SHP77 treated with DMSO at 0.1 percent for 48 hours (cell line): ENCODE results near the gene PCDHB7.
"Not testable (repeated sequence)": the region's sequence is repeated elsewhere in the genome, so short reads cannot be mapped to it uniquely, and the experiment has no call there.

Experiments
- DNase-seq: peaks from one replicate; lab custom pipeline; 2025; lab: John Stamatoyannopoulos, UW

Gene PCDHB7

GRCh38 chr5:141180313-141180712, 7.9 kb downstream of the PCDHB7 start:
- DNase-seq, result no peak

GRCh38 chr5:141182248-141182647, 9.8 kb downstream of the PCDHB7 start, which contains the start of gene PCDHB16:
TSS of gene PCDHB16 (plus strand) at chr5:141182387. CDS start at chr5:141182560, 173 bp downstream.
- DNase-seq, result no peak

- DNase-seq, result not testable (repeated sequence)
Observed at GRCh38 chr5:141184117-141184855, 11.8 kb downstream of the PCDHB7 start.

GRCh38 chr5:141186897-141187512, 14.6 kb downstream of the PCDHB7 start, which contains the start of gene PCDHB9:
TSS of gene PCDHB9 (plus strand) at chr5:141187161. CDS start at chr5:141187319, 158 bp downstream.
- no peak for DNase-seq

- not testable (repeated sequence) for DNase-seq
Observed at GRCh38 chr5:141188682-141189081, 16.2 kb downstream of the PCDHB7 start.

GRCh38 chr5:141189131-141189530, 16.7 kb downstream of the PCDHB7 start:
- DNase-seq, result not testable (repeated sequence)

- DNase-seq, result no peak
Observed at GRCh38 chr5:141192110-141192725, 19.8 kb downstream of the PCDHB7 start, which contains the start of gene PCDHB10. TSS of gene PCDHB10 (plus strand) at chr5:141192353. CDS start at chr5:141192553, 200 bp downstream.

GRCh38 chr5:141194332-141194731, 21.9 kb downstream of the PCDHB7 start:
- not testable (repeated sequence) for DNase-seq

GRCh38 chr5:141196363-141196762, 23.9 kb downstream of the PCDHB7 start:
- DNase-seq, result no peak

GRCh38 chr5:141199359-141200235, 27.2 kb downstream of the PCDHB7 start, which contains the start of gene PCDHB11:
TSS of gene PCDHB11 (plus strand) at chr5:141199627. CDS start at chr5:141199775, 148 bp downstream.
- DNase-seq, result peak; percentile 30

GRCh38 chr5:141201126-141201525, 28.7 kb downstream of the PCDHB7 start:
- not testable (repeated sequence) for DNase-seq

GRCh38 chr5:141201646-141202045, 29.2 kb downstream of the PCDHB7 start:
- DNase-seq, result not testable (repeated sequence)

GRCh38 chr5:141208478-141208877, 36.0 kb downstream of the PCDHB7 start, which contains the start of gene PCDHB12:
TSS of gene PCDHB12 (plus strand) at chr5:141208719. CDS start at chr5:141208908, 189 bp downstream.
- no peak for DNase-seq

- not testable (repeated sequence) for DNase-seq
Observed at GRCh38 chr5:141210281-141210680, 37.8 kb downstream of the PCDHB7 start.

GRCh38 chr5:141210849-141211248, 38.4 kb downstream of the PCDHB7 start:
- not testable (repeated sequence) for DNase-seq

GRCh38 chr5:141213656-141214339, 41.4 kb downstream of the PCDHB7 start, which contains the start of gene PCDHB13:
TSS of gene PCDHB13 (plus strand) at chr5:141213919. CDS start at chr5:141214124, 205 bp downstream.
- DNase-seq, result peak; percentile 36

- not testable (repeated sequence) for DNase-seq
Observed at GRCh38 chr5:141214583-141214982, 42.1 kb downstream of the PCDHB7 start.

GRCh38 chr5:141215504-141215903, 43.1 kb downstream of the PCDHB7 start:
- DNase-seq, result not testable (repeated sequence)

GRCh38 chr5:141216035-141216434, 43.6 kb downstream of the PCDHB7 start:
- DNase-seq, result not testable (repeated sequence)

- peak; percentile 68 for DNase-seq
Observed at GRCh38 chr5:141223112-141223783, 50.8 kb downstream of the PCDHB7 start, which contains the start of gene PCDHB14. TSS of gene PCDHB14 (plus strand) at chr5:141223343. CDS start at chr5:141223506, 163 bp downstream.
